Right renal cortex interstitium (tissue), 3 donors: ENCODE data around the gene DGUOK. TPM values are rescaled to one million over a fixed set of nuclear protein-coding genes. Genes with fewer than 3 reads are reported as not detected.

ENCODE experiments used
- polyA plus RNA-seq, 3 donors: library from polyadenylated mRNA; unstranded; fragments of 120-200 nt; gene quantifications; one replicate each; pipeline ENCODE4 v1.2.1, GENCODE V29; 2013; ENCODE audit not compliant: insufficient read length in 3 of 3

Gene DGUOK
- polyA plus RNA-seq, 3 donors = 59.3 to 66.9 (median 61.7) TPM

Other genes with a start within 250 kb of the DGUOK start
- gene TPRKB, start 189.5 kb upstream of the DGUOK start, polyA plus RNA-seq = 10 to 100 TPM; 71.6 to 87.9 (median 78.6) TPM
- 10 to 100 TPM; 32.3 to 33.8 (median 33.3) TPM for gene DUSP11, start 146.8 kb upstream of the DGUOK start, polyA plus RNA-seq
- gene C2orf78, start 142.7 kb upstream of the DGUOK start, polyA plus RNA-seq = not detected
- gene STAMBP, start 97.9 kb upstream of the DGUOK start, polyA plus RNA-seq = 10 to 100 TPM; 62.4 to 69.3 (median 64.2) TPM
- gene ACTG2, start 33.9 kb upstream of the DGUOK start, polyA plus RNA-seq = under 1 TPM; 0.64 to 0.93 (median 0.65) TPM
- 10 to 100 TPM; 22.3 to 22.9 (median 22.6) TPM for gene TET3, start 58.0 kb downstream of the DGUOK start, polyA plus RNA-seq
- gene BOLA3, start 221.0 kb downstream of the DGUOK start, polyA plus RNA-seq = 10 to 100 TPM; 22.6 to 28.9 (median 27.5) TPM